GM12878 (cell line): ENCODE results near the gene PRR22. TPM values are rescaled to one million over a fixed set of nuclear protein-coding genes. Genes with fewer than 3 reads are reported as not detected.
"Not testable (repeated sequence)": the region's sequence is repeated elsewhere in the genome, so short reads cannot be mapped to it uniquely, and the experiment has no call there.

Experiments
- ATAC-seq: fragments of 200-7000 bp; cut with Tn5 transposase; 3 replicates; pipeline ENCODE4 v1.9.1; 2020; ENCODE audit warnings: mild to moderate bottlenecking, moderate library complexity
- BruUV-seq: library from RNA; stranded (reverse); fragments of 400-500 nt; replicated peaks from 2 replicates; lab custom pipeline; 2021; lab: Mats Ljungman, UMichigan
- CTCF ChIA-PET: fragments of 300-600 bp; sonication (Branson Sonifier 250); formaldehyde crosslinking; extraction: SDS; loops from one replicate; lab custom pipeline; 2021; ENCODE audit warnings: inconsistent platforms; lab: Yijun Ruan, JAX
- POLR2A ChIA-PET: fragments of 350-600 bp; formaldehyde crosslinking; extraction: SDS; loops from one replicate; lab custom pipeline; 2021; ENCODE audit warnings: inconsistent platforms; lab: Charles Lee
- RAD21 ChIA-PET: fragments of 300-600 bp; sonication (Branson Sonifier 250); formaldehyde crosslinking; loops from one replicate; lab custom pipeline; 2023; ENCODE audit warnings: antibody characterized with exemption; ENCODE audit not compliant: unreplicated experiment; lab: Charles Lee
- SMC1A ChIA-PET: fragments of 300-600 bp; sonication (Branson Sonifier 250); formaldehyde crosslinking; loops from one replicate; lab custom pipeline; 2023; ENCODE audit not compliant: unreplicated experiment, uncharacterized antibody; lab: Charles Lee
- DNase-seq: peaks from one replicate; pipeline ENCODE4 v3.0.0-alpha.2; 2011; ENCODE audit warnings: low read depth, low spot score
- FAIRE-seq: peaks from 3 replicates; lab custom pipeline; 2011; peaks lifted over from hg19 to GRCh38; lab: Jason Lieb, UNC
- H2AFZ ChIP-seq: 2 replicates; pipeline ENCODE4 v1.6.0; 2011; ENCODE audit warnings: low read depth, low read length, control low read depth; ENCODE audit not compliant: control insufficient read depth
- H3K27ac ChIP-seq: 2 replicates; pipeline ENCODE4 v1.5.1; 2011; ENCODE audit warnings: control low read depth; ENCODE audit not compliant: control insufficient read depth, insufficient read depth
- H3K27me3 ChIP-seq, 2 experiments: replicated peaks in 1 of 2; 2 replicates each; pipeline versions ENCODE4 v1.6.0 to v1.6.1; 2011; ENCODE audit warnings: low read length in 1 of 2; ENCODE audit not compliant: control insufficient read depth in 2 of 2, insufficient read depth in 2 of 2
- H3K36me3 ChIP-seq, 2 experiments: 2 replicates each; pipeline ENCODE4 v1.5.1; 2011; ENCODE audit warnings: low read length in 1 of 2; ENCODE audit not compliant: control insufficient read depth in 2 of 2, insufficient read depth in 2 of 2
- H3K4me1 ChIP-seq: 2 replicates; pipeline ENCODE4 v1.6.1; 2011; ENCODE audit warnings: mild to moderate bottlenecking, low read length, moderate library complexity, mixed read lengths; ENCODE audit not compliant: control insufficient read depth, insufficient read depth
- H3K4me2 ChIP-seq: 2 replicates; pipeline ENCODE4 v1.6.0; 2011; ENCODE audit warnings: control low read depth; ENCODE audit not compliant: control insufficient read depth, insufficient read depth
- H3K4me3 ChIP-seq: fragments of 200-600 bp; sonication (generic); 2 replicates; pipeline ENCODE4 v1.5.1; 2016
- H3K79me2 ChIP-seq: 2 replicates; pipeline ENCODE4 v1.6.0; 2011; ENCODE audit warnings: low read length; ENCODE audit not compliant: control insufficient read depth, insufficient read depth
- H3K9ac ChIP-seq: 2 replicates; pipeline ENCODE4 v1.8.0; 2011; ENCODE audit warnings: low read length, control low read depth, mixed read lengths; ENCODE audit not compliant: control insufficient read depth, insufficient read depth
- H3K9me3 ChIP-seq: replicated peaks from 3 replicates; pipeline ENCODE4 v1.5.1; 2011; ENCODE audit warnings: mild to moderate bottlenecking, low read length; ENCODE audit not compliant: control insufficient read depth, insufficient read depth
- H4K20me1 ChIP-seq: 2 replicates; pipeline ENCODE4 v1.6.0; 2011; ENCODE audit not compliant: control insufficient read depth, insufficient read depth
- ESRRA ChIP-seq: IDR thresholded peaks from 2 replicates; pipeline ENCODE4 v1.6.1; 2012; ENCODE audit warnings: mild to moderate bottlenecking, low read length, improper control_type of control experiment
- MTA2 ChIP-seq: fragments of 450-650 bp; IDR thresholded peaks from 2 replicates; pipeline ENCODE4 v1.6.1; 2016; ENCODE audit warnings: low read depth, mild to moderate bottlenecking, moderate library complexity
- NFXL1 ChIP-seq: fragments of 450-650 bp; IDR thresholded peaks from 2 replicates; pipeline ENCODE4 v1.6.1; 2017; ENCODE audit warnings: antibody characterized with exemption, mild to moderate bottlenecking, borderline replicate concordance
- NRF1 ChIP-seq: conservative IDR thresholded peaks from 2 replicates; pipeline ENCODE4 v1.6.1; 2011; ENCODE audit warnings: mild to moderate bottlenecking, low read depth, low read length, improper control_type of control experiment
- RCOR1 ChIP-seq: conservative IDR thresholded peaks from 2 replicates; pipeline ENCODE4 v1.6.1; 2012; ENCODE audit warnings: low read depth, low read length, improper control_type of control experiment
- SMC3 ChIP-seq: IDR thresholded peaks from 2 replicates; pipeline ENCODE4 v1.6.1; 2011; ENCODE audit warnings: low read length, improper control_type of control experiment, borderline replicate concordance
- SPI1 ChIP-seq: IDR thresholded peaks from 2 replicates; pipeline ENCODE4 v1.6.1; 2011; ENCODE audit warnings: low read depth, mild to moderate bottlenecking, low read length, moderate library complexity, borderline replicate concordance; ENCODE audit not compliant: insufficient read depth
- TARDBP ChIP-seq: IDR thresholded peaks from 2 replicates; pipeline ENCODE4 v1.6.1; 2016; ENCODE audit warnings: borderline replicate concordance
- TBL1XR1 ChIP-seq: IDR thresholded peaks from 2 replicates; pipeline ENCODE4 v1.6.1; 2012; ENCODE audit warnings: low read depth, low read length, improper control_type of control experiment
- ZNF24 ChIP-seq: fragments of 450-650 bp; IDR thresholded peaks from 2 replicates; pipeline ENCODE4 v1.6.1; 2017; ENCODE audit warnings: antibody characterized with exemption, mild to moderate bottlenecking
- WGBS: methylation state at CpG from one replicate; pipeline ENCODE4 v1.1.6; 2016; ENCODE audit warnings: low lambda C conversion rate; ENCODE audit not compliant: insufficient replicate concordance, insufficient coverage; ENCODE audit errors: missing lambda C conversion rate; 5-methylcytosine and 5-hydroxymethylcytosine counted together
- in situ Hi-C: fragments of 300-500 bp; cut with MboI; formaldehyde crosslinking; loops from 9 replicates; pipeline ENCODE4 v1.14.3; 2018; ENCODE audit warnings: mixed read lengths
- intact Hi-C: fragments of 100-400 bp; cut with micrococcal nuclease; formaldehyde crosslinking; loops from one replicate; pipeline ENCODE4 v1.14.2; 2022; ENCODE audit not compliant: unreplicated experiment
- polyA plus RNA-seq, 11 experiments: library from polyadenylated mRNA; depleted of rRNA in 4 of 11; unstranded in 6 of 11; stranded (reverse) in 5 of 11; fragments of >200 nt; fragmentation: Nextera tagmentation in 4 of 11; fragmentation: Illumina TruSeq in 1 of 11; extraction: Ambion mirVana in 4 of 11; extraction: Trizol in 1 of 11; gene quantifications; 1 replicate in 1 of 11; 2 replicates in 10 of 11; pipeline versions ENCODE4 v1.2.1 to v1.2.3, GENCODE V29; 2011 to 2016; ENCODE audit warnings: inconsistent platforms in 2 of 11, missing spikeins in 2 of 11, low read depth in 1 of 11
- total RNA-seq, 4 experiments: library from RNA; depleted of rRNA in 3 of 4; stranded (reverse); fragments of >200 nt in 3 of 4; fragmentation: Illumina TruSeq in 1 of 4; extraction: Trizol in 1 of 4; gene quantifications; 2 replicates each; pipeline versions ENCODE4 v1.2.1 to v1.2.3, GENCODE V29; 2013 to 2021

PRR22 gene
- total and polyA plus RNA-seq, 10 of the 15 experiments (the other 5 are each of a cell fraction or from before 2014, with no cell fraction given): 0.31 to 4.4 (median 1.3) TPM; not detected in 2

GRCh38 chr19:5749505-5749904 lies 35.0 kb downstream of the PRR22 start:
- DNase-seq (no peak), ATAC-seq (no peak), FAIRE-seq (no peak)
- Histone ChIP-seq H3K9ac (no peak overlapping the region), H3K36me3 (no peaks in the 10 kb centered on the region), H3K9me3 (no peaks in the 10 kb centered on the region), H3K27ac (no peak overlapping the region), H3K79me2 (no peaks in the 10 kb centered on the region), H2AFZ (no peak overlapping the region), H3K4me1 (no peaks in the 10 kb centered on the region), H3K4me3 (no peak overlapping the region), H3K4me2 (no peak overlapping the region), H4K20me1 (no peaks in the 10 kb centered on the region), H3K27me3 (no peaks in the 10 kb centered on the region)
- SMC1A ChIA-PET: interaction anchor here (0.9 kb wide), 1 partner anchor 228 kb away, joined by 4 read pairs; the partner anchor contains the start of gene RANBP3
- RAD21 ChIA-PET: no interaction called here
- CTCF ChIA-PET: interaction anchor here (0.6 to 0.9 kb wide), 2 partner anchors 9 to 357 kb away, joined by 3 to 6 read pairs; no protein-coding TSS in a partner anchor
- intact Hi-C loops (no loop called here), in situ Hi-C loops (no loop called here)
- no peak for TF ChIP-seq MTA2
- TF ChIP-seq ESRRA: no peak
- no peak for TF ChIP-seq ZNF24
- no peak for TF ChIP-seq TARDBP
- no peak for TF ChIP-seq RCOR1
- no peak for TF ChIP-seq SPI1
- no peak for TF ChIP-seq TBL1XR1
- no peak for TF ChIP-seq NRF1
- no peak for TF ChIP-seq NFXL1
- no peak for TF ChIP-seq SMC3
- POLR2A ChIA-PET: no interaction called here
- 45% methylated on average over 5 of the region's 5 CpGs for WGBS
- no TSS peak for BruUV-seq

GRCh38 chr19:5748920-5749319 lies 35.6 kb downstream of the PRR22 start:
- ChIA-PET SMC1A (interaction anchor here (0.9 kb wide), 1 partner anchor 229 kb away, joined by 4 read pairs; the partner anchor contains the start of gene RANBP3), CTCF (interaction anchor here (0.9 kb wide), 1 partner anchor 9 kb away, joined by 6 read pairs; no protein-coding TSS in a partner anchor), POLR2A (interaction anchor here (0.6 kb wide), 2 partner anchors 25 to 1224 kb away, joined by 3 to 5 read pairs; no protein-coding TSS in a partner anchor)
- in situ Hi-C loops, H2AFZ ChIP-seq, DNase-seq, H4K20me1 ChIP-seq, H3K79me2 ChIP-seq, H3K4me1 ChIP-seq, RAD21 ChIA-PET, ATAC-seq, BruUV-seq, H3K27ac ChIP-seq, FAIRE-seq, H3K27me3 ChIP-seq, H3K9me3 ChIP-seq, H3K4me2 ChIP-seq, H3K36me3 ChIP-seq, intact Hi-C loops, H3K4me3 ChIP-seq, H3K9ac ChIP-seq: not testable (repeated sequence)
- WGBS: 6% methylated on average over 6 of the region's 6 CpGs

GRCh38 chr19:5744999-5745398 lies 39.5 kb downstream of the PRR22 start:
- intact Hi-C loops, RAD21 ChIA-PET, FAIRE-seq, BruUV-seq, POLR2A ChIA-PET, DNase-seq, CTCF ChIA-PET, H3K4me3 ChIP-seq, H2AFZ ChIP-seq, H3K36me3 ChIP-seq, H3K9ac ChIP-seq, H3K27ac ChIP-seq, H3K4me2 ChIP-seq, SMC1A ChIA-PET, in situ Hi-C loops, ATAC-seq, H3K27me3 ChIP-seq, H4K20me1 ChIP-seq, H3K79me2 ChIP-seq, H3K9me3 ChIP-seq, H3K4me1 ChIP-seq: not testable (repeated sequence)
- WGBS: 33% methylated on average over 10 of the region's 10 CpGs
